SK-N-SH treated with all-trans-retinoic acid at 6 μM for 48 hours (cell line): Measurements from ENCODE around the gene FTO.

Source experiments
- TCF4 ChIP-seq: fragments of 250-450 bp; sonication (Bioruptor Pico); IDR thresholded peaks from 2 replicates; pipeline ENCODE4 v1.8.0; 2021; ENCODE audit warnings: mild to moderate bottlenecking, moderate library complexity, borderline replicate concordance
- ZFP3 ChIP-seq: fragments of 250-450 bp; sonication (Bioruptor Pico); IDR thresholded peaks from 2 replicates; pipeline ENCODE4 v1.5.0; 2020; ENCODE audit warnings: mild to moderate bottlenecking, moderate library complexity
- ZFP30 ChIP-seq: fragments of 450-650 bp; formaldehyde crosslinking; IDR thresholded peaks from 2 replicates; pipeline ENCODE4 v1.5.0; 2022; ENCODE audit warnings: mild to moderate bottlenecking, moderate library complexity
- ZNF8 ChIP-seq: fragments of 450-650 bp; formaldehyde crosslinking; IDR thresholded peaks from 2 replicates; pipeline ENCODE4 v1.5.0; 2020; ENCODE audit warnings: mild to moderate bottlenecking, moderate library complexity
- TF ChIP-seq, protein P1 (sequence below): fragments of 250-450 bp; sonication (Bioruptor Pico); IDR thresholded peaks from 2 replicates; pipeline ENCODE4 v1.8.0; 2020; ENCODE audit warnings: mild to moderate bottlenecking, moderate library complexity, borderline replicate concordance

DNA sequence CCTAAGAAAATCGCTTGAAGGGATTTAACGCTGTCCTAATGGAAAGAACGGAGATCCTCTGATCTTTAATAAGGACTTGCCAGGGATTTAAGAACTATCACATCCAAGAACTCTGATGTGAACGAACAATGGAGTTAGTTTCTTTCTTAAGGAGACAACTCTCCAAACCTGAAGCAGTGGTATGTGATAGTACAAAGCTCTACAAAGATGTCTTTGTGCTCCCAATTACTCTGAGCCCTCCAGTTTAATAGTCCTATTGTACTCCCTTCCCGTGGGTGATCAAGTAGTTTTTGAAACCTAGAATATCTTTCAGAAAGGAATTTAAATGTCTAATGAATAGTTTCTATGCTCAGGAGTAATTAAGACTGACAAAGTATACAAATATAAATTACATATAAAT, 123.8 kb downstream of the FTO start:
- no peak for TF ChIP-seq TCF4 (CRISPR knock-in tag)
- TF ChIP-seq, protein P1, sequence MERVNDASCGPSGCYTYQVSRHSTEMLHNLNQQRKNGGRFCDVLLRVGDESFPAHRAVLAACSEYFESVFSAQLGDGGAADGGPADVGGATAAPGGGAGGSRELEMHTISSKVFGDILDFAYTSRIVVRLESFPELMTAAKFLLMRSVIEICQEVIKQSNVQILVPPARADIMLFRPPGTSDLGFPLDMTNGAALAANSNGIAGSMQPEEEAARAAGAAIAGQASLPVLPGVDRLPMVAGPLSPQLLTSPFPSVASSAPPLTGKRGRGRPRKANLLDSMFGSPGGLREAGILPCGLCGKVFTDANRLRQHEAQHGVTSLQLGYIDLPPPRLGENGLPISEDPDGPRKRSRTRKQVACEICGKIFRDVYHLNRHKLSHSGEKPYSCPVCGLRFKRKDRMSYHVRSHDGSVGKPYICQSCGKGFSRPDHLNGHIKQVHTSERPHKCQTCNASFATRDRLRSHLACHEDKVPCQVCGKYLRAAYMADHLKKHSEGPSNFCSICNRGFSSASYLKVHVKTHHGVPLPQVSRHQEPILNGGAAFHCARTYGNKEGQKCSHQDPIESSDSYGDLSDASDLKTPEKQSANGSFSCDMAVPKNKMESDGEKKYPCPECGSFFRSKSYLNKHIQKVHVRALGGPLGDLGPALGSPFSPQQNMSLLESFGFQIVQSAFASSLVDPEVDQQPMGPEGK (CRISPR knock-in tag): no peak
- no peak for TF ChIP-seq ZFP30 (CRISPR knock-in tag)
- TF ChIP-seq ZNF8 (CRISPR knock-in tag): no peak
- TF ChIP-seq ZFP3 (CRISPR knock-in tag): no peak
